ENCODE results near the gene NDUFB1. TPM values are rescaled to one million over a fixed set of nuclear protein-coding genes. Genes with fewer than 3 reads are reported as not detected.

The NDUFB1 gene
- total RNA-seq, 1 experiment from 2014 or later: 92.5 TPM

GRCh38 chr14:92108345-92109254 lies 12.9 kb downstream of the NDUFB1 start:
- BruUV-seq (replicated peaks): no TSS peak
- Histone ChIP-seq H3K4me1 (ENCODE audit: control insufficient read depth in 1 of 2, insufficient read depth in 2 of 2, low read length in 2 of 2) (peaks cover 5 to 14% of the 10 kb centered on the region in 2 experiments), H3K27ac (ENCODE audit: low read depth, low read length) (no peak overlapping the region), H3K4me2 (ENCODE audit: low read length) (no peak overlapping the region), H3K9me2 (ENCODE audit: insufficient read depth) (no peaks in the 10 kb centered on the region), H3K79me2 (ENCODE audit: insufficient read depth, low read length) (peaks cover 21% of the 10 kb centered on the region), H3K9ac (ENCODE audit: low read length) (no peak overlapping the region), H3K27me3 (ENCODE audit: insufficient read depth, low read length) (no peaks in the 10 kb centered on the region), H3K36me3 (ENCODE audit: control insufficient read depth in 1 of 2, insufficient read depth in 2 of 2, low read length in 2 of 2) (no peaks in the 10 kb centered on the region), H2AFZ (ENCODE audit: low read depth, low read length, poor library complexity, severe bottlenecking) (no peak overlapping the region), H4K20me1 (ENCODE audit: insufficient read depth) (no peaks in the 10 kb centered on the region), H3K4me3 (replicated peaks in 1 of 2; ENCODE audit: low read depth in 1 of 2, low read length in 2 of 2) (no peak overlapping the region), H3K9me3 (ENCODE audit: control insufficient read depth in 1 of 2, insufficient read depth in 1 of 2, low read depth in 1 of 2, low read length in 2 of 2) (no peaks in the 10 kb centered on the region)
- ChIA-PET POLR2A (interaction anchor here (2.6 kb wide), 1 partner anchor 13 kb away, joined by 21 read pairs; the partner anchor contains the start of genes CPSF2 and NDUFB1), RAD21 (ENCODE audit: low non-redundant PET in 1 of 2, low total read pairs in 2 of 2, uncharacterized antibody in 2 of 2, unreplicated experiment in 2 of 2) (no interaction called here), CTCF (no interaction called here)
- TF ChIP-seq ZBTB33 (IDR thresholded peaks at IDR 0.05; ENCODE audit: extremely low read depth, insufficient replicate concordance, low read length) (no peak), ZNF274 (IDR thresholded peaks at IDR 0.05; ENCODE audit: low read depth, low read length) (no peak)
- ATAC-seq (no peak), DNase-seq (ENCODE audit: low read depth, low spot score) (no peak)
- intact Hi-C loops (cut with micrococcal nuclease): no loop called here
